SU-DHL-6 (cell line): Measurements from ENCODE around the gene ZDHHC17.

Experiments
- H2AFZ ChIP-seq: fragments of 200-600 bp; sonication (generic); 2 replicates; pipeline ENCODE4 v1.6.1; 2014; ENCODE audit warnings: low read depth, mild to moderate bottlenecking, moderate library complexity, mixed read lengths, antibody characterized with exemption, low read length; ENCODE audit not compliant: severe bottlenecking
- H3F3A ChIP-seq: fragments of 200-600 bp; shearing (Covaris generic); 2 replicates; pipeline ENCODE4 v1.6.0; 2016; ENCODE audit warnings: antibody characterized with exemption, mild to moderate bottlenecking; ENCODE audit not compliant: insufficient read depth
- H3K27ac ChIP-seq: fragments of 200-600 bp; sonication (generic); 2 replicates; pipeline ENCODE4 v1.5.1; 2016; ENCODE audit warnings: low read depth, mild to moderate bottlenecking, low read length, moderate library complexity, mixed read lengths
- H3K27me3 ChIP-seq: fragments of 200-600 bp; sonication (generic), shearing (Covaris generic); 2 replicates; pipeline ENCODE4 v1.6.0; 2014; ENCODE audit warnings: mild to moderate bottlenecking, low read length
- H3K36me3 ChIP-seq: fragments of 200-600 bp; sonication (generic); 2 replicates; pipeline ENCODE4 v1.6.1; 2014; ENCODE audit warnings: mild to moderate bottlenecking, low read length, mixed read lengths
- H3K4me2 ChIP-seq: fragments of 300-600, 200-600 bp; shearing (Covaris generic), sonication (generic); 2 replicates; pipeline ENCODE4 v1.6.0; 2014; ENCODE audit warnings: low read length, low read depth, mild to moderate bottlenecking; ENCODE audit not compliant: poor library complexity, severe bottlenecking
- H3K4me3 ChIP-seq: fragments of 200-600 bp; sonication (generic); 2 replicates; pipeline ENCODE4 v1.5.1; 2014; ENCODE audit warnings: antibody characterized with exemption, low read length, mild to moderate bottlenecking, mixed read lengths; ENCODE audit not compliant: insufficient read depth, poor library complexity, severe bottlenecking
- H3K79me2 ChIP-seq: fragments of 200-600 bp; sonication (generic); 2 replicates; pipeline ENCODE4 v1.6.1; 2014; ENCODE audit warnings: mild to moderate bottlenecking, low read length, moderate library complexity; ENCODE audit not compliant: insufficient read depth
- H3K9ac ChIP-seq: fragments of 200-600 bp; sonication (generic); 2 replicates; pipeline ENCODE4 v1.7.0; 2014; ENCODE audit warnings: mild to moderate bottlenecking, low read length
- H3K9me2 ChIP-seq: fragments of 200-600 bp; sonication (generic); replicated peaks from 2 replicates; pipeline ENCODE4 v1.6.1; 2014; ENCODE audit warnings: low read length; ENCODE audit not compliant: insufficient read depth
- H3K9me3 ChIP-seq: fragments of 200-600 bp; sonication (generic); 2 replicates; pipeline ENCODE4 v1.6.1; 2014; ENCODE audit warnings: low read length, mixed read lengths; ENCODE audit not compliant: insufficient read depth
- H4K20me1 ChIP-seq: fragments of 200-600 bp; sonication (generic); 2 replicates; pipeline ENCODE4 v1.6.1; 2014; ENCODE audit warnings: low read depth, mild to moderate bottlenecking, antibody characterized with exemption, low read length, moderate library complexity, mixed read lengths
- EZH2phosphoT487 ChIP-seq: fragments of 200-600 bp; sonication (generic), shearing (Covaris generic); conservative IDR thresholded peaks from 2 replicates; pipeline ENCODE4 v1.6.1; 2018; ENCODE audit warnings: mild to moderate bottlenecking, antibody characterized with exemption, low read length, moderate library complexity, mixed read lengths
- TF ChIP-seq, protein P1 (sequence below): fragments of 200-600 bp; sonication (generic); IDR thresholded peaks from one replicate; pipeline ENCODE4 v1.5.1; 2017; ENCODE audit warnings: antibody characterized with exemption, mild to moderate bottlenecking, low read length, moderate library complexity; ENCODE audit not compliant: insufficient read depth, poor library complexity, severe bottlenecking

ZDHHC17 gene

DNA sequence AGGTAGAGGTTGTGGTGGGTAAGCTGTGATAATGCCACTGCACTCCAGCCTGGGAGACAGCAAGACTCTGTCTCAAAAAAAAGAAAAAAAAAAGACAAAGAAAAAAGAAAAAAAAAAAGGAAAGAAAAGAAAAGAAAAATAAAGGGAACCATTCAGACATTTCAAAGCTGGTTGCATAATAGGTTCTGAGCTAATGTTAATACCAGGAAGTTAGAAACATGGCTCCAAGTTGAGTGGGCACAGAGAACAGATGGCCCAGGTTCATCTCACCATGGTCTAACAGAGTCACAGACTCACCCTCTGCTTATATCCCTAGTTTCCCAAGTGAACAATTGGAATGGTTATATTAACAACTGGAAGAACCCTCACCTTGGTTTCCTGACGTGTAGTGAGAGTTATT is 17.4 kb upstream of the ZDHHC17 start:
- Histone ChIP-seq H3K4me2 (no peak overlapping the region), H3K79me2 (no peaks in the 10 kb centered on the region), H2AFZ (no peak overlapping the region), H3K9ac (no peak overlapping the region), H3K9me3 (no peaks in the 10 kb centered on the region), H3K4me3 (no peak overlapping the region), H4K20me1 (no peaks in the 10 kb centered on the region), H3K36me3 (no peaks in the 10 kb centered on the region), H3K27me3 (no peaks in the 10 kb centered on the region), H3F3A (no peaks in the 10 kb centered on the region), H3K27ac (no peak overlapping the region), H3K9me2 (no peaks in the 10 kb centered on the region)
- TF ChIP-seq EZH2phosphoT487: no peak
- TF ChIP-seq, protein P1, sequence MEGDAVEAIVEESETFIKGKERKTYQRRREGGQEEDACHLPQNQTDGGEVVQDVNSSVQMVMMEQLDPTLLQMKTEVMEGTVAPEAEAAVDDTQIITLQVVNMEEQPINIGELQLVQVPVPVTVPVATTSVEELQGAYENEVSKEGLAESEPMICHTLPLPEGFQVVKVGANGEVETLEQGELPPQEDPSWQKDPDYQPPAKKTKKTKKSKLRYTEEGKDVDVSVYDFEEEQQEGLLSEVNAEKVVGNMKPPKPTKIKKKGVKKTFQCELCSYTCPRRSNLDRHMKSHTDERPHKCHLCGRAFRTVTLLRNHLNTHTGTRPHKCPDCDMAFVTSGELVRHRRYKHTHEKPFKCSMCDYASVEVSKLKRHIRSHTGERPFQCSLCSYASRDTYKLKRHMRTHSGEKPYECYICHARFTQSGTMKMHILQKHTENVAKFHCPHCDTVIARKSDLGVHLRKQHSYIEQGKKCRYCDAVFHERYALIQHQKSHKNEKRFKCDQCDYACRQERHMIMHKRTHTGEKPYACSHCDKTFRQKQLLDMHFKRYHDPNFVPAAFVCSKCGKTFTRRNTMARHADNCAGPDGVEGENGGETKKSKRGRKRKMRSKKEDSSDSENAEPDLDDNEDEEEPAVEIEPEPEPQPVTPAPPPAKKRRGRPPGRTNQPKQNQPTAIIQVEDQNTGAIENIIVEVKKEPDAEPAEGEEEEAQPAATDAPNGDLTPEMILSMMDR: no peak

DNA sequence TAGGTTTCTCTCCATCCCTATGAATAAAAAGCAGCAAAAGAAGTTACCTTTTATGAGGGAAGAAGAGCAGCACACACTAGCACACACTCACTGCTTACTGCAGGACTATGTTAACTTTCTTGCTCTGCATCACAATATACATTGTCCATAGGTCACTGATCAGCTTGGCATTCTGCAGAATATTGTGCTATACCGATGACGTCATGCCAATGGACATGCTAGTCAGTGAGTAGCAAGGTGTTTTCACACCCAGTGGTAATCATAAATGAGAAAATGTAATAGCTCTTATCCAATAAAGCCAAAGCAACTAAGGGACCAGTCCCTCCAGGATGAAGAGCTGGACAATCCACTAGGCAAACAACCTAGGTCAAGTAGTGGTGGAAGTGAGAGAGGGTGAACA is 16.7 kb upstream of the ZDHHC17 start:
- Histone ChIP-seq H3K36me3 (no peaks in the 10 kb centered on the region), H3K27ac (no peak overlapping the region), H2AFZ (no peak overlapping the region), H3K79me2 (no peaks in the 10 kb centered on the region), H4K20me1 (no peaks in the 10 kb centered on the region), H3K9me3 (no peaks in the 10 kb centered on the region), H3K9me2 (no peaks in the 10 kb centered on the region), H3K4me3 (no peak overlapping the region), H3K27me3 (no peaks in the 10 kb centered on the region), H3K9ac (no peak overlapping the region), H3F3A (no peaks in the 10 kb centered on the region), H3K4me2 (no peak overlapping the region)
- no peak for TF ChIP-seq EZH2phosphoT487
- TF ChIP-seq, protein P1: no peak

DNA sequence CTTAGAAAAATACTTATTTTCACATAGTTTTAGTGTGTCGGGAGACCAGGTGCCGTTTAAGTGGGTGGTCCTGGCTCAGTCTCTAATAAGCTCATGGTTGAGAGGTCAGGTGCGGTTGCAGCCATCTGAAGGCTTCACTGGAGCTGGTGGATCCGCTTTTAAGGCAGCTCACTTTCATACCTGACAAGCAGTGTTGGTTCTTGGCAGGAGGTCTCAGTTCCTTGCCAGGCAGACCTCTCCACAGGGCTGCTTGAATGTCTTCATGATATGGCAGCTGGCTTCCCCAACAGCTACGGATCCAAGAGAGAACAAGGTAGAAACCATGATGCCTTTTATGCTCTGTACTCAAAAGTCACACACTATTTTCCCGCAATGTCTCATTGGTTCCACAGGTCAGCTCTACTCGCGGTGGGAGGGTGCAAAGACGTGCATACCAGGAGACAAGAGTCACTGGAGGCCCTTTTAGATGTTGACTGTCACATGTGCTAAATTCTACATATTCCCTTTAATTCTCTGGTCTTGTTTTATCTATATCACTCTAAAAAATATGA is 8.0 kb upstream of the ZDHHC17 start:
- Histone ChIP-seq H3K36me3 (no peaks in the 10 kb centered on the region), H3K9me3 (no peaks in the 10 kb centered on the region), H3F3A (no peaks in the 10 kb centered on the region), H3K9ac (no peak overlapping the region), H3K79me2 (no peaks in the 10 kb centered on the region), H3K27me3 (no peaks in the 10 kb centered on the region), H2AFZ (no peak overlapping the region), H3K4me3 (no peak overlapping the region), H3K9me2 (no peaks in the 10 kb centered on the region), H3K27ac (no peak overlapping the region), H4K20me1 (no peaks in the 10 kb centered on the region), H3K4me2 (no peak overlapping the region)
- no peak for TF ChIP-seq EZH2phosphoT487
- TF ChIP-seq, protein P1: no peak
